HTR-8/SVneo (cell line): ENCODE results near the gene ADAMTS2.

Experiments used
- DNase-seq: peaks from one replicate; pipeline ENCODE4 v3.0.0; 2011; ENCODE audit warnings: low spot score, mixed read lengths; ENCODE audit not compliant: insufficient read length
- FAIRE-seq: peaks from 2 replicates; lab custom pipeline; 2011; peaks lifted over from hg19 to GRCh38; lab: Jason Lieb, UNC

ADAMTS2 gene

GRCh38 chr5:179373101-179373934 is 28.1 kb upstream of the ADAMTS2 start:
- no peak for FAIRE-seq

GRCh38 chr5:179371681-179372680 is 26.7 kb upstream of the ADAMTS2 start:
- DNase-seq (no peak), FAIRE-seq (no peak)

More at GRCh38 chr5:179373101-179373934, 28.1 kb upstream of the ADAMTS2 start:
- no peak for DNase-seq

- FAIRE-seq, result no peak
- DNase-seq, result no peak
Observed at GRCh38 chr5:179371121-179371510, 25.9 kb upstream of the ADAMTS2 start.

GRCh38 chr5:179370490-179371120 is 25.3 kb upstream of the ADAMTS2 start:
- no peak for FAIRE-seq
- DNase-seq, result no peak

GRCh38 chr5:179369530-179369884 is 24.2 kb upstream of the ADAMTS2 start:
- FAIRE-seq (no peak), DNase-seq (no peak)

GRCh38 chr5:179368806-179369529 is 23.7 kb upstream of the ADAMTS2 start:
- no peak for FAIRE-seq
- no peak for DNase-seq

- no peak for FAIRE-seq
- no peak for DNase-seq
Observed at GRCh38 chr5:179368126-179368805, 23.0 kb upstream of the ADAMTS2 start.

- no peak for DNase-seq
- FAIRE-seq, result no peak
Observed at GRCh38 chr5:179367491-179367890, 22.2 kb upstream of the ADAMTS2 start.

- FAIRE-seq (no peak), DNase-seq (no peak)
Observed at GRCh38 chr5:179362355-179362754, 17.1 kb upstream of the ADAMTS2 start.

GRCh38 chr5:179361037-179361603 is 15.9 kb upstream of the ADAMTS2 start:
- FAIRE-seq (no peak), DNase-seq (no peak)

- FAIRE-seq (no peak), DNase-seq (no peak)
Observed at GRCh38 chr5:179357031-179357430, 11.8 kb upstream of the ADAMTS2 start.

GRCh38 chr5:179355976-179356974 is 11.0 kb upstream of the ADAMTS2 start:
- DNase-seq, result no peak
- no peak for FAIRE-seq

- DNase-seq (no peak), FAIRE-seq (no peak)
Observed at GRCh38 chr5:179354305-179354882, 9.1 kb upstream of the ADAMTS2 start.

- no peak for DNase-seq
- no peak for FAIRE-seq
Observed at GRCh38 chr5:179348843-179349242, 3.6 kb upstream of the ADAMTS2 start.

GRCh38 chr5:179348011-179348530 is 2.8 kb upstream of the ADAMTS2 start:
- DNase-seq, result no peak
- FAIRE-seq, result no peak

- DNase-seq (no peak), FAIRE-seq (no peak)
Observed at GRCh38 chr5:179347581-179347980, 2.3 kb upstream of the ADAMTS2 start.

- FAIRE-seq, result no peak
- no peak for DNase-seq
Observed at GRCh38 chr5:179346875-179347274, 1.6 kb upstream of the ADAMTS2 start.
